Colon (tissue), 2 donors: ENCODE data around the gene AURKAIP1.

Source experiments
- FAIRE-seq: peaks from 2 replicates; lab custom pipeline; 2012; peaks lifted over from hg19 to GRCh38; lab: Jason Lieb, UNC
- donor health status: control.
- donor health status: control.

AURKAIP1 gene

GRCh38 chr1:1359664-1360468 lies 15.1 kb downstream of the AURKAIP1 start:
- FAIRE-seq: no peak

GRCh38 chr1:1359308-1359663 lies 15.7 kb downstream of the AURKAIP1 start:
- no peak for FAIRE-seq

- no peak for FAIRE-seq
Measured at GRCh38 chr1:1358433-1359271, 16.4 kb downstream of the AURKAIP1 start, which contains the start of gene MXRA8. Gene MXRA8 (minus strand): TSS chr1:1358555. CDS start chr1:1358504, 51 bp downstream.

GRCh38 chr1:1357871-1358432 lies 17.1 kb downstream of the AURKAIP1 start:
- FAIRE-seq: no peak

GRCh38 chr1:1356796-1357401 lies 18.1 kb downstream of the AURKAIP1 start:
- no peak for FAIRE-seq

- FAIRE-seq: no peak
Measured at GRCh38 chr1:1356166-1356795, 18.7 kb downstream of the AURKAIP1 start.

- FAIRE-seq: no peak
Measured at GRCh38 chr1:1355416-1355815, 19.6 kb downstream of the AURKAIP1 start.

GRCh38 chr1:1354271-1355247 lies 20.4 kb downstream of the AURKAIP1 start:
- no peak for FAIRE-seq

GRCh38 chr1:1353389-1354151 lies 21.4 kb downstream of the AURKAIP1 start:
- no peak for FAIRE-seq

GRCh38 chr1:1352786-1353388 lies 22.1 kb downstream of the AURKAIP1 start:
- no peak for FAIRE-seq

GRCh38 chr1:1351511-1352427 lies 23.2 kb downstream of the AURKAIP1 start:
- FAIRE-seq: no peak

GRCh38 chr1:1349256-1350012 lies 25.6 kb downstream of the AURKAIP1 start, which contains the start of gene DVL1:
Gene DVL1 (minus strand): TSS chr1:1349418. CDS start chr1:1349065, 353 bp downstream.
- FAIRE-seq: no peak

GRCh38 chr1:1348420-1349255 lies 26.4 kb downstream of the AURKAIP1 start:
- no peak for FAIRE-seq

GRCh38 chr1:1347663-1348419 lies 27.2 kb downstream of the AURKAIP1 start:
- FAIRE-seq: no peak

GRCh38 chr1:1347026-1347595 lies 27.9 kb downstream of the AURKAIP1 start:
- FAIRE-seq: no peak

- no peak for FAIRE-seq
Measured at GRCh38 chr1:1346501-1346890, 28.5 kb downstream of the AURKAIP1 start.
